ENCODE data around the gene LONP2. TPM values are rescaled to one million over a fixed set of nuclear protein-coding genes. Genes with fewer than 3 reads are reported as not detected.

Gene LONP2
- total RNA-seq, 1 donor from 2014 or later, result 69.5 TPM

DNA sequence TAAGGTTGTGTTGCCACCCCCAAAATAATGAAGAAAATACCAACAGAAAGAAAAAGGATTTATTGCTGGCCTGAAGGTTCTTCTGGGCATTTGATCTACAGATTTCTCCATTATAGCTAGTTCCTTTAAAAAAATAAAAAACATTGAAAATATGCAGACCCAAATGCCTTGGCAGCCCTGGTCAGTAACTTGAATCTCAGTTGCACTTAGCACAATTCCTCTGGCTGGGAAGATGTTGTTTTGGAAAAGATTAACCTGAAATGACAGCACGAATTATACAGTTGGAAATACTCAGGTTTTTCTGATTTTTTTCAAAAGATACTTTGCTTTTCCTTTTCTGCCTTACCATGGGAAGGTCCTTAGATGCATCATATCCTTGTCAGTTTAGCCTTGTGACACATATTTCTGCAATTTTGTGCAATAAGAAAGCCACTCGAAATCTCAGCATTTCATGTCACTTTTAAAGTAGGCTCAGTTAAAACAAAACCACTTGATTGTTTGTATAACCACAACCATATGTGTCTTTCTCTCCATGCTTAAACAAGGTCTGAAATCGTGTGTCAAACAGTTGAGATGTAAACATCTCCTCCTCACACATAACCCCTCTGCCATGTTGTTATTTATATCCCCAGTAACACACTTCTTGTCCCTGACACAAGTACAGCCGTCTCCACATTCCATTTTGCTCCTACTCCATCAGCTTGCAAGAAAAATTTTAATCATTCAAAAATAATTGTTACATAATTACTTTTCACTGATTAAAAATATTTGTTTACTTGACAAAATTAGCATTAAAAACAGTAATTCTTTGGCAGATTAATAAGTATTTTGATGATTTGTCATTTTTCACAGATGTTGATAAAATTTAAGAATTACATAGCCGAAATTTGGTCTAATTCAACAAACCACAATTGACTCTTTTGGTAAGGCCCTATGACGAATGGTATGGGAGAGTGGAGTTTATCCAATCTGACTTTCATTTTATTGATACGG lies 80.0 kb downstream of the LONP2 start:
- Mint-ChIP-seq H3K36me3 (ENCODE audit: unreplicated experiment) (peaks cover 11% of the 10 kb centered on the region), H3K9me3 (ENCODE audit: unreplicated experiment) (no peaks in the 10 kb centered on the region), H3K27me3 (ENCODE audit: unreplicated experiment) (no peaks in the 10 kb centered on the region), H3K27ac (ENCODE audit: unreplicated experiment) (peak overlapping the region; percentile 81), H3K4me3 (ENCODE audit: unreplicated experiment) (peak overlapping the region; percentile 18), H3K4me1 (ENCODE audit: unreplicated experiment) (peaks cover 30% of the 10 kb centered on the region)
- TF ChIP-seq, protein P1, sequence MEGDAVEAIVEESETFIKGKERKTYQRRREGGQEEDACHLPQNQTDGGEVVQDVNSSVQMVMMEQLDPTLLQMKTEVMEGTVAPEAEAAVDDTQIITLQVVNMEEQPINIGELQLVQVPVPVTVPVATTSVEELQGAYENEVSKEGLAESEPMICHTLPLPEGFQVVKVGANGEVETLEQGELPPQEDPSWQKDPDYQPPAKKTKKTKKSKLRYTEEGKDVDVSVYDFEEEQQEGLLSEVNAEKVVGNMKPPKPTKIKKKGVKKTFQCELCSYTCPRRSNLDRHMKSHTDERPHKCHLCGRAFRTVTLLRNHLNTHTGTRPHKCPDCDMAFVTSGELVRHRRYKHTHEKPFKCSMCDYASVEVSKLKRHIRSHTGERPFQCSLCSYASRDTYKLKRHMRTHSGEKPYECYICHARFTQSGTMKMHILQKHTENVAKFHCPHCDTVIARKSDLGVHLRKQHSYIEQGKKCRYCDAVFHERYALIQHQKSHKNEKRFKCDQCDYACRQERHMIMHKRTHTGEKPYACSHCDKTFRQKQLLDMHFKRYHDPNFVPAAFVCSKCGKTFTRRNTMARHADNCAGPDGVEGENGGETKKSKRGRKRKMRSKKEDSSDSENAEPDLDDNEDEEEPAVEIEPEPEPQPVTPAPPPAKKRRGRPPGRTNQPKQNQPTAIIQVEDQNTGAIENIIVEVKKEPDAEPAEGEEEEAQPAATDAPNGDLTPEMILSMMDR (IDR thresholded peaks at IDR 0.05), result no peak
- DNase-seq (ENCODE audit: extremely low spot score, unreplicated experiment), result no peak

DNA sequence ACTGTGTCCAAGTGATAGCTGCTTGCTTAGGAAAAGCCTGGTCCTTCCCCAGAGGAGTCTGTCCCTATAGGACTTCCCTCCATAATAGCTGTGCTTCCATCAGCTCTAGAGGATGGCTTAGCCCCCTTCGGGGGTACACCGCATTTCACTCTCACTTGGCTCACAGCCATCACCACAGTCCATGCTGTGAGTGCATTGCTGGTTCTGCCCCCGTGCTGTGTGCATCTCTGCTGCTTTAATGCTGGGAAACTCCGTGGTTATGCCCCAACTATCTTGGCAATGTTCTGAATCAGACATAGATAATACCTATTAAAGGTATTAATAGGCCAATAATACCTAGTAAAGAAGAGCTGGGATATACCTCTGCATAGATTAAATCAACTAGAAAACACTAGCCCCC lies 82.8 kb downstream of the LONP2 start:
- H3K27ac Mint-ChIP-seq (ENCODE audit: unreplicated experiment), result no peak overlapping the region
- H3K36me3 Mint-ChIP-seq (ENCODE audit: unreplicated experiment), result peaks cover 22% of the 10 kb centered on the region
- H3K9me3 Mint-ChIP-seq (ENCODE audit: unreplicated experiment), result no peaks in the 10 kb centered on the region
- H3K4me3 Mint-ChIP-seq (ENCODE audit: unreplicated experiment), result no peak overlapping the region
- TF ChIP-seq, protein P1 (IDR thresholded peaks at IDR 0.05), result no peak
- no peaks in the 10 kb centered on the region for H3K27me3 Mint-ChIP-seq (ENCODE audit: unreplicated experiment)
- H3K4me1 Mint-ChIP-seq (ENCODE audit: unreplicated experiment), result peaks cover 37% of the 10 kb centered on the region
- DNase-seq (ENCODE audit: extremely low spot score, unreplicated experiment), result no peak

DNA sequence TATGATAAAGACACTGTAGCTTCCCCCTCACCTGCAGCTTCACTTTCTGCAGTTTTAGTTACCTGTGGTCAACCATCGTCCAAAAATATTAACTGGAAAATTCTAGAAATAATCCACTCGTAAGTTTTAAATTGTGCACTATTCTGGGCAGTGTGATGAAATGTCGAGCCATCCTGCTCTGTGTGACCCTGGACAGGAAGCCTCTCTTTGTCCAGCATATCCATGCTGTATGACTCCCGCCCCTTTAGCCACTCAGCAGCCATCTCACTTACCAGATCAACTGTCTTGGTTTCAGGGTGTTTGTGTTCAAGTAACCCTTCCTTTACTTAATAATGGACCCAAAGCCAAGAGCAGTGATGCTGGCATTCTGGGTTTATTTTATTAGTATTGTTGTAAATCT lies 85.0 kb downstream of the LONP2 start:
- Mint-ChIP-seq H3K4me1 (ENCODE audit: unreplicated experiment) (peaks cover 22% of the 10 kb centered on the region), H3K27ac (ENCODE audit: unreplicated experiment) (no peak overlapping the region), H3K9me3 (ENCODE audit: unreplicated experiment) (no peaks in the 10 kb centered on the region), H3K27me3 (ENCODE audit: unreplicated experiment) (no peaks in the 10 kb centered on the region), H3K36me3 (ENCODE audit: unreplicated experiment) (peaks cover 21% of the 10 kb centered on the region), H3K4me3 (ENCODE audit: unreplicated experiment) (no peak overlapping the region)
- no peak for DNase-seq (ENCODE audit: extremely low spot score, unreplicated experiment)
- TF ChIP-seq, protein P1 (IDR thresholded peaks at IDR 0.05), result no peak

DNA sequence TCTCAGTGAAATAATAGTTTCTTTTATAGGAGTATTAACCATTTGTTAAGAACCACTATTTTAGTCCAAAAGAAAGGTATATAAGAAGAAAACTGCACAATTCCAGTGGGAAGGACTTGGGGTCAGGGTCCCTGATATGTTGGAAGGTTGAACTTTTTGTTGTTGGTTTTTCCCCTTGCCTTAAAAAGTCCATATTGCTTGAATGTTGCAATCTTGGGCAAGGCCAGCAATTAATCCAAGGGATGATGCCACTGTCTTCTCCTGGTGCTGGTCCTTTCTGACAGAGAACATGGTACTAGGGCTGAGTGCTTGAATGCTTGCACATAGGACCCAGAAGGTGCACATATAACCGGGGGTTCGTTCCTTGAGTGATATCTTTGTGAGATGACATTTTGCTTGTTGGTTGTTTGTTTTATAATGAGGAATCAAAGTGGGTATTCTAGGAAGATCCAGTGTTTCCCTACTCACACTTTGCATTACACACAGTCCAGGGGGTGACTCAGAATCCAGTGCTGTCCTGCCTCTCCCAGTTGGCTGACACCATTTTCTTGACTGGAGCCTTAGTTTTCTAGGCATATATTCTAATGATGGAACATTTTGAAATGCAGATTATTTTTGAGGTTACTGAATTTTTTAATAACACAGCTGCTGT lies 86.2 kb downstream of the LONP2 start:
- Mint-ChIP-seq H3K9me3 (ENCODE audit: unreplicated experiment) (no peaks in the 10 kb centered on the region), H3K4me1 (ENCODE audit: unreplicated experiment) (peaks cover 11% of the 10 kb centered on the region), H3K36me3 (ENCODE audit: unreplicated experiment) (peaks cover 30% of the 10 kb centered on the region), H3K4me3 (ENCODE audit: unreplicated experiment) (no peak overlapping the region), H3K27ac (ENCODE audit: unreplicated experiment) (no peak overlapping the region), H3K27me3 (ENCODE audit: unreplicated experiment) (no peaks in the 10 kb centered on the region)
- TF ChIP-seq, protein P1 (IDR thresholded peaks at IDR 0.05), result no peak
- DNase-seq (ENCODE audit: extremely low spot score, unreplicated experiment), result no peak

DNA sequence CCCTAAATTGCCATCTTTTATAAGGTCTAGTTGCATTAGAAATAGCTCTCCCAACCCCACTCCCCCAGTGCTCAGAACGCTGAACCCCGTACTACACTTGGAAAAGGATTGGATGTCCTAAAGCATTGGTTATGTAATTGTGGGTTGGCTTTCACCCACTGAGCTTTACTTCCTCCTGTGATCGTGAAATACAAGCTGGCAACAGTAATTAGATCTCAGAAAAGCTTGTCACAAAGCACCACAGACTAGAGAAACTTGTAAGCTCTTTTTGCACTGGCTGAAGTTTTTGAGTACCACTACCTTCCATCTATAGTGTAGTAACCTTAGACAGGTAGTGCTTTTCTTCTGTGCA lies 86.7 kb downstream of the LONP2 start:
- TF ChIP-seq, protein P1 (IDR thresholded peaks at IDR 0.05), result no peak
- no peaks in the 10 kb centered on the region for H3K9me3 Mint-ChIP-seq (ENCODE audit: unreplicated experiment)
- H3K27ac Mint-ChIP-seq (ENCODE audit: unreplicated experiment), result no peak overlapping the region

More for the DNA sequence above, 86.7 kb downstream of the LONP2 start:
- H3K4me3 Mint-ChIP-seq (ENCODE audit: unreplicated experiment), result no peak overlapping the region
- no peaks in the 10 kb centered on the region for H3K27me3 Mint-ChIP-seq (ENCODE audit: unreplicated experiment)
- DNase-seq (ENCODE audit: extremely low spot score, unreplicated experiment), result no peak
- peaks cover 15% of the 10 kb centered on the region for H3K4me1 Mint-ChIP-seq (ENCODE audit: unreplicated experiment)
- H3K36me3 Mint-ChIP-seq (ENCODE audit: unreplicated experiment), result peaks cover 34% of the 10 kb centered on the region
